AG10803 (cell line): ENCODE results near the gene CD1E.

ENCODE experiments used
- DNase-seq: peaks from one replicate; pipeline ENCODE4 v3.0.0; 2010; ENCODE audit warnings: low read depth
- H3K4me3 ChIP-seq: 2 replicates; pipeline ENCODE4 v1.5.1; 2011; ENCODE audit warnings: mild to moderate bottlenecking, low read length, control low read depth
- CTCF ChIP-seq: conservative IDR thresholded peaks from 2 replicates; pipeline ENCODE4 v1.5.1; 2011; ENCODE audit warnings: mild to moderate bottlenecking, low read length, control low read depth, inconsistent platforms

Gene CD1E

GRCh38 chr1:158329300-158329699, 24.4 kb upstream of the CD1E start:
- no peak for TF ChIP-seq CTCF
- DNase-seq: no peak
- no peak overlapping the region for H3K4me3 ChIP-seq

GRCh38 chr1:158329733-158330132, 24.0 kb upstream of the CD1E start:
- no peak overlapping the region for H3K4me3 ChIP-seq
- DNase-seq: no peak
- TF ChIP-seq CTCF: no peak

GRCh38 chr1:158330391-158331105, 23.1 kb upstream of the CD1E start:
- no peak overlapping the region for H3K4me3 ChIP-seq
- TF ChIP-seq CTCF: no peak
- no peak for DNase-seq

GRCh38 chr1:158331106-158331425, 22.6 kb upstream of the CD1E start:
- no peak for TF ChIP-seq CTCF
- H3K4me3 ChIP-seq: no peak overlapping the region
- no peak for DNase-seq

GRCh38 chr1:158331481-158332150, 22.1 kb upstream of the CD1E start, which contains the start of gene CD1B:
CD1B (minus strand) TSS chr1:158331531; CDS start chr1:158331423, 108 bp downstream.
- no peak within 1 kb of the TSS for H3K4me3 ChIP-seq
- no peak for TF ChIP-seq CTCF
- DNase-seq: no peak

- TF ChIP-seq CTCF: no peak
- no peak overlapping the region for H3K4me3 ChIP-seq
- DNase-seq: no peak
Observed at GRCh38 chr1:158333405-158334155, 20.1 kb upstream of the CD1E start.
